MCF 10A (cell line): ENCODE data around the gene TET3. TPM values are rescaled to one million over a fixed set of nuclear protein-coding genes. Genes with fewer than 3 reads are reported as not detected.

Experiments
- BruUV-seq: library from RNA; stranded (reverse); fragments of 400-500 nt; replicated peaks from 2 replicates; lab custom pipeline; 2021; lab: Mats Ljungman, UMichigan
- CTCF ChIA-PET: fragments of 300-600 bp; sonication (Branson Sonifier 250); formaldehyde crosslinking; extraction: SDS; loops from one replicate; lab custom pipeline; 2021; ENCODE audit warnings: antibody characterized with exemption, inconsistent platforms; lab: Yijun Ruan, JAX
- POLR2A ChIA-PET: fragments of 300-600, 350-650 bp; sonication (Branson Sonifier 250); formaldehyde crosslinking; extraction: SDS; loops from one replicate; lab custom pipeline; 2020; ENCODE audit warnings: antibody characterized with exemption, inconsistent platforms; lab: Yijun Ruan, JAX
- DNase-seq: peaks from one replicate; pipeline ENCODE4 v3.0.0-alpha.2; 2018; ENCODE audit not compliant: unreplicated experiment
- H3K27ac Mint-ChIP-seq: one replicate; pipeline ENCODE4 v1.8.0; 2022; ENCODE audit warnings: mild to moderate bottlenecking, low read depth, mixed read lengths; ENCODE audit not compliant: unreplicated experiment
- H3K27me3 Mint-ChIP-seq: one replicate; pipeline ENCODE4 v1.8.0; 2022; ENCODE audit warnings: mixed read lengths; ENCODE audit not compliant: insufficient read depth, unreplicated experiment
- H3K36me3 Mint-ChIP-seq: one replicate; pipeline ENCODE4 v1.8.0; 2022; ENCODE audit warnings: mild to moderate bottlenecking, moderate library complexity, mixed read lengths; ENCODE audit not compliant: insufficient read depth, unreplicated experiment
- H3K4me1 Mint-ChIP-seq: one replicate; pipeline ENCODE4 v1.8.0; 2022; ENCODE audit warnings: mixed read lengths; ENCODE audit not compliant: insufficient read depth, unreplicated experiment
- H3K4me3 Mint-ChIP-seq: one replicate; pipeline ENCODE4 v1.8.0; 2022; ENCODE audit warnings: mild to moderate bottlenecking, moderate library complexity, mixed read lengths; ENCODE audit not compliant: unreplicated experiment
- H3K9me3 Mint-ChIP-seq: one replicate; pipeline ENCODE4 v1.8.0; 2022; ENCODE audit warnings: mixed read lengths; ENCODE audit not compliant: unreplicated experiment
- CTCF ChIP-seq: fragments of 200-600 bp; IDR thresholded peaks from one replicate; pipeline ENCODE4 v1.8.0; 2022; ENCODE audit warnings: antibody characterized with exemption, mild to moderate bottlenecking; ENCODE audit not compliant: unreplicated experiment
- intact Hi-C: fragments of 100-400 bp; cut with micrococcal nuclease; formaldehyde crosslinking; loops from 2 replicates; pipeline ENCODE4 v1.14.1; 2022
- total RNA-seq: library from RNA; stranded (reverse); gene quantifications from 2 replicates; pipeline ENCODE4 v1.2.3, GENCODE V29; 2022

The TET3 gene
- total RNA-seq, 1 experiment from 2014 or later: 17.5 TPM

DNA sequence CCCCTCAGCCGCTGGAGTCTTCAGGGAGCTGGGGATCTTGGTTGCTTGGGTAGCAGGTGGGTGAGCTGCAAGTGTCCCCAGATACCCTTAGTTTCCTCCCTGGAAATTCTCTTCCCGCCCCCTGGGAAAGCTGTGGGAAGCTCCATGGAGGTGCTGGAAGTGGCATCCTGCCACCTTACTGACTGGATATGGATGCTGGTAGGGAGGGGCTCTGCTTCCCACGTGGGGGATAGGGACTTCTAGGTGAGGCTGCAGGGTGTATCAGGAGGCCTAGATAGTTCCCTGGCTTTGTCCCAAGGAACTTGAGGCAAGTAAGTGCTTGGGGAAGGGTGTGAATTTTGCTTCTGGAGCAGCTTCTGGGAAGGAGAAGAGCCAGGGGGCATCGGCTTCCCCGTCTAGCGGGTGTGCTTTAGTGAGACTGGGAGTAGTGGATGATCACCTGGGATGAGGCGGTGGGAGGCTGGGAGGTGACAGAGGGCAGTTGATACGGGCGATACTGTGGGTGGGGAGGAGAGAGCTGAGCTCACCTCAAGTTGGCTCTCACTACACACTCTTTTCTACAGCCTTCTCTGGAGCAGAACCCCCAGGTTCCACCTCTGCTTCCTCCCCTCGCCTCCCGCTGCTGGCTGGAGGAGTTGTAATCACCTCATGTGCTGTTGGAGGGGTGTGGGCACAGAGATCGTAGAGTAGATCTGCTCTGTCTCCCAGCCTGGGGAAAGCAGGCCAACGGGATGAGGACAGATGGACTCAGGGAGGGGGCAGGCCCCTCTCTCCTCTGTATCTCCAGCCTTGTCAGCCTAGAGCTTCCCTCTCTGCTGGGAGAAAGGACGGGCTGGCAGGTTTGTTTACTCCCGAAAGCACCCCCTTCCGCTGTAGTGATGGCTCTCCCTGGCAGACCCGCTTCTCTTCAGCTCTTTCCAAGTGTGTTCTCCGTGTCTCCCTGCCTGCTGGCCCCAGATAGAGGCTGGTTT, 19.8 kb downstream of the TET3 start:
- DNase-seq: no peak
- no peaks in the 10 kb centered on the region for H3K27me3 Mint-ChIP-seq
- H3K27ac Mint-ChIP-seq: no peak overlapping the region
- POLR2A ChIA-PET: interaction anchor here (0.7 to 1.1 kb wide), 3 partner anchors 23 to 227 kb away, joined by 3 read pairs; no protein-coding TSS in a partner anchor
- CTCF ChIA-PET: interaction anchor here (1.1 to 1.3 kb wide), 3 partner anchors 8 to 68 kb away, joined by 3 to 4 read pairs (median 3); no protein-coding TSS in a partner anchor
- peaks cover 57% of the 10 kb centered on the region for H3K4me1 Mint-ChIP-seq
- no TSS peak for BruUV-seq
- TF ChIP-seq CTCF: no peak
- peak overlapping the region; percentile 72 for H3K4me3 Mint-ChIP-seq
- peaks cover 23% of the 10 kb centered on the region for H3K36me3 Mint-ChIP-seq
- intact Hi-C loops: loop anchor here (5.0 kb wide), 1 partner anchor 172 kb away; no protein-coding TSS in a partner anchor
- no peaks in the 10 kb centered on the region for H3K9me3 Mint-ChIP-seq

- Mint-ChIP-seq H3K27me3 (no peaks in the 10 kb centered on the region), H3K4me1 (peaks cover 50% of the 10 kb centered on the region)
- CTCF ChIA-PET: interaction anchor here (1.3 to 1.5 kb wide), 2 partner anchors 20 to 23 kb away, joined by 3 read pairs; no protein-coding TSS in a partner anchor
Observed at GRCh38 chr2:74005786-74006185, 21.1 kb downstream of the TET3 start.

GRCh38 chr2:74006459-74006858, 21.7 kb downstream of the TET3 start:
- no TSS peak for BruUV-seq
- CTCF ChIA-PET: interaction anchor here (0.6 to 1.5 kb wide), 2 partner anchors 24 to 235 kb away, joined by 3 to 6 read pairs; no protein-coding TSS in a partner anchor

More at GRCh38 chr2:74005786-74006185, 21.1 kb downstream of the TET3 start:
- H3K36me3 Mint-ChIP-seq: peaks cover 26% of the 10 kb centered on the region
- TF ChIP-seq CTCF: no peak
- no peak for DNase-seq
- H3K4me3 Mint-ChIP-seq: no peak overlapping the region
- intact Hi-C loops: no loop called here
- POLR2A ChIA-PET: no interaction called here
- no peaks in the 10 kb centered on the region for H3K9me3 Mint-ChIP-seq
- H3K27ac Mint-ChIP-seq: no peak overlapping the region
- BruUV-seq: no TSS peak

More at GRCh38 chr2:74006459-74006858, 21.7 kb downstream of the TET3 start:
- Mint-ChIP-seq H3K36me3 (peaks cover 26% of the 10 kb centered on the region), H3K27me3 (no peaks in the 10 kb centered on the region), H3K9me3 (no peaks in the 10 kb centered on the region), H3K4me3 (no peak overlapping the region), H3K27ac (no peak overlapping the region), H3K4me1 (peaks cover 44% of the 10 kb centered on the region)
- DNase-seq: no peak
- TF ChIP-seq CTCF: no peak
- POLR2A ChIA-PET: no interaction called here
- intact Hi-C loops: no loop called here
